WTC11 (cell line): ENCODE data around the gene CRYBA1. TPM values are rescaled to one million over a fixed set of nuclear protein-coding genes. Genes with fewer than 3 reads are reported as not detected.

Source experiments
- CREB1 ChIP-seq: sonication (generic); formaldehyde crosslinking; IDR thresholded peaks from 2 replicates; pipeline ENCODE4 v1.8.0; 2023; ENCODE audit warnings: mild to moderate bottlenecking, missing genetic modification reagents
- CREM ChIP-seq: sonication (generic); formaldehyde crosslinking; IDR thresholded peaks from 2 replicates; pipeline ENCODE4 v1.8.1; 2022; ENCODE audit warnings: mild to moderate bottlenecking, missing genetic modification reagents, moderate library complexity
- ELF4 ChIP-seq: sonication (generic); formaldehyde crosslinking; IDR thresholded peaks from 2 replicates; pipeline ENCODE4 v1.8.1; 2022; ENCODE audit warnings: low read depth, mild to moderate bottlenecking, moderate library complexity, missing genetic modification reagents
- FOXK1 ChIP-seq: sonication (generic); formaldehyde crosslinking; IDR thresholded peaks from 2 replicates; pipeline ENCODE4 v1.8.0; 2022; ENCODE audit warnings: mild to moderate bottlenecking, moderate library complexity, missing genetic modification reagents
- FOXP1 ChIP-seq: sonication (generic); formaldehyde crosslinking; IDR thresholded peaks from 2 replicates; pipeline ENCODE4 v1.8.0; 2022; ENCODE audit warnings: missing genetic modification reagents, mild to moderate bottlenecking, moderate library complexity, borderline replicate concordance
- GABPB1 ChIP-seq: sonication (generic); formaldehyde crosslinking; IDR thresholded peaks from 2 replicates; pipeline ENCODE4 v1.8.1; 2023; ENCODE audit warnings: mild to moderate bottlenecking, missing genetic modification reagents
- GRHL2 ChIP-seq: fragments of 250-450 bp; sonication (Bioruptor Pico); IDR thresholded peaks from 2 replicates; pipeline ENCODE4 v1.8.0; 2022; ENCODE audit warnings: mild to moderate bottlenecking, moderate library complexity; ENCODE audit not compliant: insufficient replicate concordance, severe bottlenecking
- HMGA2 ChIP-seq: fragments of 250-450 bp; sonication (Bioruptor Pico); IDR thresholded peaks from 2 replicates; pipeline ENCODE4 v1.4.0; 2021; ENCODE audit warnings: mild to moderate bottlenecking, moderate library complexity
- KAT7 ChIP-seq: sonication (generic); formaldehyde crosslinking; IDR thresholded peaks from 2 replicates; pipeline ENCODE4 v1.8.1; 2023; ENCODE audit warnings: missing genetic modification reagents, mild to moderate bottlenecking, borderline replicate concordance
- NFE2L1 ChIP-seq: sonication (generic); formaldehyde crosslinking; IDR thresholded peaks from 2 replicates; pipeline ENCODE4 v1.8.1; 2023; ENCODE audit warnings: missing genetic modification reagents
- PRRX2 ChIP-seq: fragments of 250-450 bp; sonication (Bioruptor Pico); IDR thresholded peaks from 2 replicates; pipeline ENCODE4 v1.8.0; 2021; ENCODE audit warnings: mild to moderate bottlenecking
- RELA ChIP-seq: sonication (generic); formaldehyde crosslinking; IDR thresholded peaks from 2 replicates; pipeline ENCODE4 v1.8.1; 2022; ENCODE audit warnings: missing genetic modification reagents, mild to moderate bottlenecking, borderline replicate concordance
- SP1 ChIP-seq: sonication (generic); formaldehyde crosslinking; conservative IDR thresholded peaks from 2 replicates; pipeline ENCODE4 v1.8.1; 2022; ENCODE audit warnings: missing genetic modification reagents
- TEAD4 ChIP-seq: sonication (generic); formaldehyde crosslinking; IDR thresholded peaks from 2 replicates; pipeline ENCODE4 v1.8.0; 2022; ENCODE audit warnings: mild to moderate bottlenecking, missing genetic modification reagents
- ZNF121 ChIP-seq: sonication (generic); formaldehyde crosslinking; IDR thresholded peaks from 2 replicates; pipeline ENCODE4 v1.8.0; 2023; ENCODE audit warnings: missing genetic modification reagents
- ZNF219 ChIP-seq: sonication (generic); formaldehyde crosslinking; IDR thresholded peaks from 2 replicates; pipeline ENCODE4 v1.8.0; 2023; ENCODE audit warnings: missing genetic modification reagents, mild to moderate bottlenecking, borderline replicate concordance
- ZNF263 ChIP-seq: sonication (generic); formaldehyde crosslinking; IDR thresholded peaks from 2 replicates; pipeline ENCODE4 v1.8.1; 2022; ENCODE audit warnings: low read depth, mild to moderate bottlenecking, moderate library complexity, missing genetic modification reagents
- ZNF423 ChIP-seq: fragments of 250-450 bp; sonication (Bioruptor Pico); IDR thresholded peaks from 2 replicates; pipeline ENCODE4 v2.1.2; 2022; ENCODE audit warnings: mild to moderate bottlenecking, moderate library complexity
- total RNA-seq: library from RNA; stranded (reverse); gene quantifications from 3 replicates; pipeline ENCODE4 v1.2.3, GENCODE V29; 2021
- TF ChIP-seq, protein P1 (sequence below): sonication (generic); formaldehyde crosslinking; IDR thresholded peaks from 2 replicates; pipeline ENCODE4 v1.8.0; 2023; ENCODE audit warnings: missing genetic modification reagents, mild to moderate bottlenecking, borderline replicate concordance
- TF ChIP-seq, protein P2 (sequence below): sonication (generic); formaldehyde crosslinking; IDR thresholded peaks from 2 replicates; pipeline ENCODE4 v1.8.1; 2023; ENCODE audit warnings: mild to moderate bottlenecking, missing genetic modification reagents
- TF ChIP-seq, protein P3 (sequence below): sonication (generic); formaldehyde crosslinking; IDR thresholded peaks from 2 replicates; pipeline ENCODE4 v1.8.1; 2023; ENCODE audit warnings: mild to moderate bottlenecking, moderate library complexity, missing genetic modification reagents
- TF ChIP-seq, protein P4 (sequence below): sonication (generic); formaldehyde crosslinking; IDR thresholded peaks from 2 replicates; pipeline ENCODE4 v1.8.1; 2023; ENCODE audit warnings: mild to moderate bottlenecking, missing genetic modification reagents, moderate library complexity
- TF ChIP-seq, protein P5 (sequence below): sonication (generic); formaldehyde crosslinking; IDR thresholded peaks from 2 replicates; pipeline ENCODE4 v1.8.1; 2022; ENCODE audit warnings: mild to moderate bottlenecking, missing genetic modification reagents, moderate library complexity, borderline replicate concordance
- TF ChIP-seq, protein P6 (sequence below): sonication (generic); formaldehyde crosslinking; IDR thresholded peaks from 2 replicates; pipeline ENCODE4 v1.8.1; 2022; ENCODE audit warnings: low read depth, mild to moderate bottlenecking, moderate library complexity, missing genetic modification reagents, borderline replicate concordance
- TF ChIP-seq, protein P7 (sequence below): fragments of 250-450 bp; sonication (Bioruptor Pico); IDR thresholded peaks from 2 replicates; pipeline ENCODE4 v1.9.0; 2021; ENCODE audit warnings: mild to moderate bottlenecking

The CRYBA1 gene
- total RNA-seq, 1 experiment from 2014 or later = not detected

DNA sequence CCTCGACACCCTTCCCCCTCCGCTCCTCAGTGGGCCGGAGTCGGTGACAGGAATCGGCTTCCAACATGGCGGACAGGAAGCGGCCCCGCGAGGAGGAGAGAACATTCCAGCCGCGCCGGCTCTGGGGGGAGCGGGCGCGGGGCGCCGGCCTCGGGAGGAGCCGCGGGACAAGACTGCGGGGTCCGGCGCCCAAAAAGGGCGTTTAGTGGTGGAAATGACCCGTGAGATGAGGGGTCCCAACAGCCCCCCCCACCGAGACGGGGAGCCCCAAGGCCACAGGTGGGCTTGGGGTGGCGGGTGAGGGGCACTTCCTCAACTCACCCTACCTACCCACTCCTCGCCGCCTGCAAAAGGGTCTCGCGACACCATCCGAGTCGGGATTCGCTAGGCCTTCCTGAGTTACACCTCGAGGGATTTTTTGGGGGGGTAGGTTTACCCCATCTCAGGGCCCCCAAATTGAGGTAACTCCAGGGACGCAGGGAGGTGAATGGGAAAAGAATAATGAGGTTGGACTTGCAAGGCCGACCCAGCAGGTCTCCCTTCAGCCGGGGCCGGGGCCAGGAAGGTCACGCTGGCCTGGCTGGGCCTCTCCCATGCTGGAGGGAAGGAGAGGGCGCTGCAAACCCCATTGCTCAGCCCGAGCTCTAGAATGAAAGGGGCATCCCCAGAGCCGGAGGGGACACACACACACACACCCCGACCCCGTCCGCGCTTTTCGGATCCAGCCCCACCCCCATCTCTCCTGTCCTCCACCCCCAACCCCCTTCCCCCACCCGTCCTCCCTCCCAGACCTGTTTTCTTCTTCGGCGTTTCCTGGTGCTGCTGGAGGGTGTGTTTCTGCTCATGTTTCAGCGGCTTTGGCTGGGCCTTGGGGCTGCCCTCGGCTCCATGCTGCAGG lies 46.6 kb downstream of the CRYBA1 start (continued):
- no peak for TF ChIP-seq ZNF263 (CRISPR knock-in tag)
- no peak for TF ChIP-seq CREM (CRISPR knock-in tag)
- TF ChIP-seq, protein P1, sequence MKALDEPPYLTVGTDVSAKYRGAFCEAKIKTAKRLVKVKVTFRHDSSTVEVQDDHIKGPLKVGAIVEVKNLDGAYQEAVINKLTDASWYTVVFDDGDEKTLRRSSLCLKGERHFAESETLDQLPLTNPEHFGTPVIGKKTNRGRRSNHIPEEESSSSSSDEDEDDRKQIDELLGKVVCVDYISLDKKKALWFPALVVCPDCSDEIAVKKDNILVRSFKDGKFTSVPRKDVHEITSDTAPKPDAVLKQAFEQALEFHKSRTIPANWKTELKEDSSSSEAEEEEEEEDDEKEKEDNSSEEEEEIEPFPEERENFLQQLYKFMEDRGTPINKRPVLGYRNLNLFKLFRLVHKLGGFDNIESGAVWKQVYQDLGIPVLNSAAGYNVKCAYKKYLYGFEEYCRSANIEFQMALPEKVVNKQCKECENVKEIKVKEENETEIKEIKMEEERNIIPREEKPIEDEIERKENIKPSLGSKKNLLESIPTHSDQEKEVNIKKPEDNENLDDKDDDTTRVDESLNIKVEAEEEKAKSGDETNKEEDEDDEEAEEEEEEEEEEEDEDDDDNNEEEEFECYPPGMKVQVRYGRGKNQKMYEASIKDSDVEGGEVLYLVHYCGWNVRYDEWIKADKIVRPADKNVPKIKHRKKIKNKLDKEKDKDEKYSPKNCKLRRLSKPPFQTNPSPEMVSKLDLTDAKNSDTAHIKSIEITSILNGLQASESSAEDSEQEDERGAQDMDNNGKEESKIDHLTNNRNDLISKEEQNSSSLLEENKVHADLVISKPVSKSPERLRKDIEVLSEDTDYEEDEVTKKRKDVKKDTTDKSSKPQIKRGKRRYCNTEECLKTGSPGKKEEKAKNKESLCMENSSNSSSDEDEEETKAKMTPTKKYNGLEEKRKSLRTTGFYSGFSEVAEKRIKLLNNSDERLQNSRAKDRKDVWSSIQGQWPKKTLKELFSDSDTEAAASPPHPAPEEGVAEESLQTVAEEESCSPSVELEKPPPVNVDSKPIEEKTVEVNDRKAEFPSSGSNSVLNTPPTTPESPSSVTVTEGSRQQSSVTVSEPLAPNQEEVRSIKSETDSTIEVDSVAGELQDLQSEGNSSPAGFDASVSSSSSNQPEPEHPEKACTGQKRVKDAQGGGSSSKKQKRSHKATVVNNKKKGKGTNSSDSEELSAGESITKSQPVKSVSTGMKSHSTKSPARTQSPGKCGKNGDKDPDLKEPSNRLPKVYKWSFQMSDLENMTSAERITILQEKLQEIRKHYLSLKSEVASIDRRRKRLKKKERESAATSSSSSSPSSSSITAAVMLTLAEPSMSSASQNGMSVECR (CRISPR knock-in tag) = peak; percentile 24; the same call in 1 of the 2 replicates
- TF ChIP-seq NFE2L1 (CRISPR knock-in tag) = no peak
- TF ChIP-seq, protein P2, sequence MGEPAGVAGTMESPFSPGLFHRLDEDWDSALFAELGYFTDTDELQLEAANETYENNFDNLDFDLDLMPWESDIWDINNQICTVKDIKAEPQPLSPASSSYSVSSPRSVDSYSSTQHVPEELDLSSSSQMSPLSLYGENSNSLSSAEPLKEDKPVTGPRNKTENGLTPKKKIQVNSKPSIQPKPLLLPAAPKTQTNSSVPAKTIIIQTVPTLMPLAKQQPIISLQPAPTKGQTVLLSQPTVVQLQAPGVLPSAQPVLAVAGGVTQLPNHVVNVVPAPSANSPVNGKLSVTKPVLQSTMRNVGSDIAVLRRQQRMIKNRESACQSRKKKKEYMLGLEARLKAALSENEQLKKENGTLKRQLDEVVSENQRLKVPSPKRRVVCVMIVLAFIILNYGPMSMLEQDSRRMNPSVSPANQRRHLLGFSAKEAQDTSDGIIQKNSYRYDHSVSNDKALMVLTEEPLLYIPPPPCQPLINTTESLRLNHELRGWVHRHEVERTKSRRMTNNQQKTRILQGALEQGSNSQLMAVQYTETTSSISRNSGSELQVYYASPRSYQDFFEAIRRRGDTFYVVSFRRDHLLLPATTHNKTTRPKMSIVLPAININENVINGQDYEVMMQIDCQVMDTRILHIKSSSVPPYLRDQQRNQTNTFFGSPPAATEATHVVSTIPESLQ (CRISPR knock-in tag) = no peak
- TF ChIP-seq RELA (CRISPR knock-in tag) = no peak
- TF ChIP-seq, protein P3, sequence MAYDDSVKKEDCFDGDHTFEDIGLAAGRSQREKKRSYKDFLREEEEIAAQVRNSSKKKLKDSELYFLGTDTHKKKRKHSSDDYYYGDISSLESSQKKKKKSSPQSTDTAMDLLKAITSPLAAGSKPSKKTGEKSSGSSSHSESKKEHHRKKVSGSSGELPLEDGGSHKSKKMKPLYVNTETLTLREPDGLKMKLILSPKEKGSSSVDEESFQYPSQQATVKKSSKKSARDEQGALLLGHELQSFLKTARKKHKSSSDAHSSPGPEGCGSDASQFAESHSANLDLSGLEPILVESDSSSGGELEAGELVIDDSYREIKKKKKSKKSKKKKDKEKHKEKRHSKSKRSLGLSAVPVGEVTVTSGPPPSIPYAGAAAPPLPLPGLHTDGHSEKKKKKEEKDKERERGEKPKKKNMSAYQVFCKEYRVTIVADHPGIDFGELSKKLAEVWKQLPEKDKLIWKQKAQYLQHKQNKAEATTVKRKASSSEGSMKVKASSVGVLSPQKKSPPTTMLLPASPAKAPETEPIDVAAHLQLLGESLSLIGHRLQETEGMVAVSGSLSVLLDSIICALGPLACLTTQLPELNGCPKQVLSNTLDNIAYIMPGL (CRISPR knock-in tag) = peak; percentile 79
- TF ChIP-seq, protein P4, sequence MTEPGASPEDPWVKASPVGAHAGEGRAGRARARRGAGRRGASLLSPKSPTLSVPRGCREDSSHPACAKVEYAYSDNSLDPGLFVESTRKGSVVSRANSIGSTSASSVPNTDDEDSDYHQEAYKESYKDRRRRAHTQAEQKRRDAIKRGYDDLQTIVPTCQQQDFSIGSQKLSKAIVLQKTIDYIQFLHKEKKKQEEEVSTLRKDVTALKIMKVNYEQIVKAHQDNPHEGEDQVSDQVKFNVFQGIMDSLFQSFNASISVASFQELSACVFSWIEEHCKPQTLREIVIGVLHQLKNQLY = no peak
- TF ChIP-seq ELF4 = no peak
- TF ChIP-seq PRRX2 (CRISPR knock-in tag) = no peak
- TF ChIP-seq, protein P5, sequence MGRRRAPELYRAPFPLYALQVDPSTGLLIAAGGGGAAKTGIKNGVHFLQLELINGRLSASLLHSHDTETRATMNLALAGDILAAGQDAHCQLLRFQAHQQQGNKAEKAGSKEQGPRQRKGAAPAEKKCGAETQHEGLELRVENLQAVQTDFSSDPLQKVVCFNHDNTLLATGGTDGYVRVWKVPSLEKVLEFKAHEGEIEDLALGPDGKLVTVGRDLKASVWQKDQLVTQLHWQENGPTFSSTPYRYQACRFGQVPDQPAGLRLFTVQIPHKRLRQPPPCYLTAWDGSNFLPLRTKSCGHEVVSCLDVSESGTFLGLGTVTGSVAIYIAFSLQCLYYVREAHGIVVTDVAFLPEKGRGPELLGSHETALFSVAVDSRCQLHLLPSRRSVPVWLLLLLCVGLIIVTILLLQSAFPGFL = no peak
- TF ChIP-seq ZNF121 (CRISPR knock-in tag) = no peak
- TF ChIP-seq KAT7 = no peak
- TF ChIP-seq CREB1 = no peak
- no peak for TF ChIP-seq ZNF219 (CRISPR knock-in tag)
- TF ChIP-seq ZNF423 = no peak
- TF ChIP-seq FOXP1 (CRISPR knock-in tag) = peak; percentile 73; the same call in 1 of the 2 replicates
- no peak for TF ChIP-seq TEAD4
- TF ChIP-seq HMGA2 (CRISPR knock-in tag) = no peak
- no peak for TF ChIP-seq FOXK1 (CRISPR knock-in tag)
- TF ChIP-seq GABPB1 (CRISPR knock-in tag) = no peak
- TF ChIP-seq, protein P6, sequence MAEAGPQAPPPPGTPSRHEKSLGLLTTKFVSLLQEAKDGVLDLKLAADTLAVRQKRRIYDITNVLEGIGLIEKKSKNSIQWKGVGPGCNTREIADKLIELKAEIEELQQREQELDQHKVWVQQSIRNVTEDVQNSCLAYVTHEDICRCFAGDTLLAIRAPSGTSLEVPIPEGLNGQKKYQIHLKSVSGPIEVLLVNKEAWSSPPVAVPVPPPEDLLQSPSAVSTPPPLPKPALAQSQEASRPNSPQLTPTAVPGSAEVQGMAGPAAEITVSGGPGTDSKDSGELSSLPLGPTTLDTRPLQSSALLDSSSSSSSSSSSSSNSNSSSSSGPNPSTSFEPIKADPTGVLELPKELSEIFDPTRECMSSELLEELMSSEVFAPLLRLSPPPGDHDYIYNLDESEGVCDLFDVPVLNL (CRISPR knock-in tag) = 0 out of 2 replicates have a peak, but pooled peaks have one; percentile 19
- TF ChIP-seq GRHL2 (CRISPR knock-in tag) = no peak
- TF ChIP-seq, protein P7, sequence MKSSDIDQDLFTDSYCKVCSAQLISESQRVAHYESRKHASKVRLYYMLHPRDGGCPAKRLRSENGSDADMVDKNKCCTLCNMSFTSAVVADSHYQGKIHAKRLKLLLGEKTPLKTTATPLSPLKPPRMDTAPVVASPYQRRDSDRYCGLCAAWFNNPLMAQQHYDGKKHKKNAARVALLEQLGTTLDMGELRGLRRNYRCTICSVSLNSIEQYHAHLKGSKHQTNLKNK (CRISPR knock-in tag) = no peak
- no peak for TF ChIP-seq SP1 (CRISPR knock-in tag)
